ENCODE data around the gene EGFR.

GRCh38 chr7:55177068-55177530 lies 158.3 kb downstream of the EGFR start:
- TF ChIP-seq CTCF (IDR thresholded peaks at IDR 0.05) (no peak), POLR2A (IDR thresholded peaks at IDR 0.05) (no peak)

Data from heart left ventricle (tissue), 13 donors.